HUDEP-2 (cell line): Measurements from ENCODE around the gene MED13L.

ENCODE experiments used
- DNase-seq, 76 experiments: peaks; one replicate each; lab custom pipeline; 2025; ENCODE audit not compliant: unreplicated experiment in 76 of 76; lab: John Stamatoyannopoulos, UW

The MED13L gene

GRCh38 chr12:116277467-116278278 lies at the start of gene MED13L:
Gene MED13L, minus strand, starts transcription at chr12:116277693. Its CDS starts 562 bp downstream, at chr12:116277131.
- peak in 73 of 76 experiments; percentile 13 to 90 (median 77) for DNase-seq

GRCh38 chr12:116325336-116325664 lies 47.8 kb upstream of the MED13L start:
- no peak for DNase-seq

- no peak for DNase-seq
Measured at GRCh38 chr12:116324654-116325335, 47.3 kb upstream of the MED13L start.

- peak in 1 of 76 experiments; percentile 1 for DNase-seq
Measured at GRCh38 chr12:116323406-116324386, 46.2 kb upstream of the MED13L start.

- DNase-seq, result no peak
Measured at GRCh38 chr12:116321913-116322312, 44.4 kb upstream of the MED13L start.

GRCh38 chr12:116320791-116321217 lies 43.3 kb upstream of the MED13L start:
- DNase-seq, result no peak

- DNase-seq, result no peak
Measured at GRCh38 chr12:116319898-116320621, 42.6 kb upstream of the MED13L start.

- no peak for DNase-seq
Measured at GRCh38 chr12:116319233-116319897, 41.9 kb upstream of the MED13L start.

GRCh38 chr12:116318576-116319232 lies 41.2 kb upstream of the MED13L start:
- no peak for DNase-seq

- no peak for DNase-seq
Measured at GRCh38 chr12:116317986-116318575, 40.6 kb upstream of the MED13L start.

GRCh38 chr12:116317139-116317538 lies 39.6 kb upstream of the MED13L start:
- no peak for DNase-seq

- no peak for DNase-seq
Measured at GRCh38 chr12:116314477-116314876, 37.0 kb upstream of the MED13L start.

GRCh38 chr12:116313194-116313927 lies 35.9 kb upstream of the MED13L start:
- DNase-seq, result no peak

GRCh38 chr12:116310082-116310481 lies 32.6 kb upstream of the MED13L start:
- no peak for DNase-seq

GRCh38 chr12:116309343-116309742 lies 31.9 kb upstream of the MED13L start:
- no peak for DNase-seq

GRCh38 chr12:116308647-116309046 lies 31.2 kb upstream of the MED13L start:
- DNase-seq, result no peak

GRCh38 chr12:116306968-116307367 lies 29.5 kb upstream of the MED13L start:
- no peak for DNase-seq

- no peak for DNase-seq
Measured at GRCh38 chr12:116306506-116306905, 29.0 kb upstream of the MED13L start.
